Purkinje cell (primary cell): ENCODE data around the gene PDPK1. TPM values are rescaled to one million over a fixed set of nuclear protein-coding genes. Genes with fewer than 3 reads are reported as not detected.

Experiments used
- polyA plus RNA-seq: library from polyadenylated mRNA; unstranded; fragments of >200 nt; fragmentation: Nextera tagmentation; gene quantifications from 2 replicates; pipeline ENCODE4 v1.2.1, GENCODE V29; 2014

Gene PDPK1
- polyA plus RNA-seq = 12.5 and 15.5 TPM in 2 replicates

GRCh38 chr16:2537451-2538379, at the start of gene PDPK1:
TSS of gene PDPK1 (plus strand) at chr16:2538021. CDS start at chr16:2538113, 92 bp downstream.

DNA sequence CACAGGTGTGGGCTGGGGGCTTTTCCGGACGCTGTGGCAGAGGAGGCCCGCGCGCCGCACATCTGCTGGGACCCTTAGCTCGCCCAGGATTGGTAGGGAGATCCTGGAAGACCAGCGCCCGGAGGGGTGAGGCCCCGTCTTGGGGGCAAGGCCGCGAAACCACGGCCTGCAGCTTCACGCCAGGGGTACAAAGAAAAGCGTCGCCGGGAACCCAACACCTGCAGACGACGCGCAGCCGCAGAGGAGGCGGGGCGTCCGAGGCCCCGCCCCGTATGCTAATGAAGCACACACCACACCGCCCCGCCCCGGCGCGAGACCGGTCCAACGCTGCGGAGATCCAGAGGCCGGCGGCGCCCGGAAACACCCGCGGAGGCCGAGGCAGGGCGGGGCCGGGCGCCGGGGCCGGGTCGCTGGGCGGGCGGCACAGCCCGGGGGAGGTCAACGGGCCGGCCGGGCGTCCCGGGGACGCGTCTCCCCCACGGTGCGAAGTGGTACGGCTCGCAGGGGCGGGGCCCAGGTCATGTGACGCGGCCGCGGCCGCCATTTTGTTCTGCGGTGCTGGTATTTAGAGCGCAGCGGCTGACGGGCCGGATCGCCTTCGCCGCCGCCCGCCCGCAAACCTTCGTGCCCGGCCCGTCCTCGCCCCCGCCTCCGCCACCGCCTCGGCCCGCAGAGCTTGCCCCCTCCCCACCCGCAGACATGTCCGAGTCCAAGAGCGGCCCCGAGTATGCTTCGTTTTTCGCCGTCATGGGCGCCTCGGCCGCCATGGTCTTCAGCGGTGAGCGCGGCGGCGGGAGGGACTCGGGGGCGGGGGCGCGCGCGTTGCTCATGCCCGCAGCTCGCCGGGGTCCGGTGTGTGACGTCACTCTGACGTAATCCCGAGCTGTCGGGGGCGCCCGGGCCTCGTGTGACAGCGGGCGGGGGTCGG, 24.2 kb upstream of the PDPK1 start, which contains the start of gene ATP6V0C:
TSS of gene ATP6V0C (plus strand) at position 548 of the 928 bp plus-strand sequence. CDS start at position 700, 152 bp downstream.

DNA sequence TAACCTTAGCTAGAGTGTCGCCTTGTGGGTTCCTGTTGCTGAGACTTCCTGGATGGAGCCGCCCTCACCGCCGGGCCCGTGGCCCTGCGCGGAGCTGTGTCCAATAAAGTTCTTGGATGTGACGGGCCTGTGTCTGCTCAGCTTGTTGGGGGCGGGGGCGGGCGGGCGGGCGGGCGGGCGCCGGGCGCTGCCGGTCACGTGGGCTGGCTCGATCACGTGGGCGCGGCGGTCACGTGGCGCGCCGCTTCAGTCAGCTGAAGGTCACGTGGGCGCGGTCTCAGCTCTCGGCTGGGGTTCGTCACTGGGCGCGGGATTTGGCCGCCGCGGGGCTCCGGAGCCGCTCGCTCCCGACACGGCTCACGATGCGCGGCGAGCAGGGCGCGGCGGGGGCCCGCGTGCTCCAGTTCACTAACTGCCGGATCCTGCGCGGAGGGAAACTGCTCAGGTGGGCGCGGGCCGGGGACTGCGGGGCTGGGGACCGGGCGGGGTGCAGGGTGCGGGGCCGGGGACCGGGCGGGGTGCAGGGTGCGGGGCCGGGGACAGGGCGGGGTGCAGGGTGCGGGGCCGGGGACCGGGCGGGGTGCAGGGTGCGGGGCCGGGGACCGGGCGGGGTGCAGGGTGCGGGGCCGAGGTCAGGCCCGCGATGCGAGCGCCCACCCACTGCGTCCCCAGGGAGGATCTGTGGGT, 17.6 kb upstream of the PDPK1 start, which contains the start of gene AMDHD2:
TSS of gene AMDHD2 (plus strand) at position 275 of the 687 bp plus-strand sequence. CDS start at position 363, 88 bp downstream.

GRCh38 chr16:2531371-2531695, 6.5 kb upstream of the PDPK1 start, which contains the start of gene CEMP1:
TSS of gene CEMP1 (minus strand) at chr16:2531408. CDS start at chr16:2531073, 335 bp downstream.

Other genes with a start within 250 kb of the PDPK1 start
- 6.3 and 9.1 TPM in 2 replicates for gene ABCA3, start 197.3 kb upstream of the PDPK1 start, polyA plus RNA-seq
- gene CCNF, start 108.6 kb upstream of the PDPK1 start, polyA plus RNA-seq = 1.3 and 1.5 TPM in 2 replicates
- gene TEDC2, start 77.9 kb upstream of the PDPK1 start, polyA plus RNA-seq = 0.21 and 0.22 TPM in 2 replicates
- not detected in 2 replicates for gene NTN3, start 66.7 kb upstream of the PDPK1 start, polyA plus RNA-seq
- 6.8 and 10.3 TPM in 2 replicates for gene TBC1D24, start 62.9 kb upstream of the PDPK1 start, polyA plus RNA-seq
- 112 and 120 TPM in 2 replicates for gene ATP6V0C, start 24.1 kb upstream of the PDPK1 start, polyA plus RNA-seq
- gene AMDHD2, start 17.6 kb upstream of the PDPK1 start, polyA plus RNA-seq = 0.77 and 2.2 TPM in 2 replicates
- gene CEMP1, start 6.6 kb upstream of the PDPK1 start, polyA plus RNA-seq = 1.0 TPM in 1 of 2 replicates, not detected in the other
- gene KCTD5, start 144.5 kb downstream of the PDPK1 start, polyA plus RNA-seq = 2.2 and 3.6 TPM in 2 replicates
- gene PRSS27, start 182.2 kb downstream of the PDPK1 start, polyA plus RNA-seq = 0.10 TPM in 1 of 2 replicates, not detected in the other
- 36.8 and 60.4 TPM in 2 replicates for gene SRRM2, start 214.6 kb downstream of the PDPK1 start, polyA plus RNA-seq
- 1,180 and 1,450 TPM in 2 replicates for gene ELOB, start 239.3 kb downstream of the PDPK1 start, polyA plus RNA-seq
- gene PRSS33, start 249.5 kb downstream of the PDPK1 start, polyA plus RNA-seq = not detected in 2 replicates